A673 (cell line): ENCODE results near the gene TRAF3IP3.

Experiments used
- EZH2 ChIP-seq: fragments of 200-600 bp; sonication (generic); IDR thresholded peaks from 2 replicates; pipeline ENCODE4 v1.6.1; 2017; ENCODE audit warnings: borderline replicate concordance, low read depth, mild to moderate bottlenecking, mixed read lengths, antibody characterized with exemption, low read length; ENCODE audit not compliant: poor library complexity, severe bottlenecking
- TF ChIP-seq, protein P1 (sequence below): fragments of 300-800, 200-600 bp; sonication (generic); conservative IDR thresholded peaks from 2 replicates; pipeline ENCODE4 v1.5.1; 2017; ENCODE audit warnings: low read depth, mild to moderate bottlenecking, antibody characterized with exemption, low read length, moderate library complexity, mixed read lengths

DNA sequence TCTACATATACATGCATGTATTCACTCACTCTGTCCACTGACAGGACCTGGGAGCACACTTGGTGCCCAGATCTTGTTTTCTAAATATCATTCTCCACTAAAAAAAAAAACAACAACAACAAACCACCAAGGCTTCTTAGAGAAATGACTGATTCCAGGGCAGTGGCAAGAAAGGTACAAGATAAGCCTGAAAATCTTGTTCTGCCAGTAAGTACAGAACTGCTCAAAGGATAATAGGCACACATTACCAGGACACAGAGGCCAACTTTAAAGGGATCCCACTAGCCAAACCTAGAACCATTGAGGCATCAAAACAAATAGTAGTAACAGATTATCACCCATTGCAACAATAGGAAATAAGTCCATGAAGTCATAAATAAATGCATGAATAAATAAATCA is 40.5 kb upstream of the TRAF3IP3 start:
- TF ChIP-seq, protein P1, sequence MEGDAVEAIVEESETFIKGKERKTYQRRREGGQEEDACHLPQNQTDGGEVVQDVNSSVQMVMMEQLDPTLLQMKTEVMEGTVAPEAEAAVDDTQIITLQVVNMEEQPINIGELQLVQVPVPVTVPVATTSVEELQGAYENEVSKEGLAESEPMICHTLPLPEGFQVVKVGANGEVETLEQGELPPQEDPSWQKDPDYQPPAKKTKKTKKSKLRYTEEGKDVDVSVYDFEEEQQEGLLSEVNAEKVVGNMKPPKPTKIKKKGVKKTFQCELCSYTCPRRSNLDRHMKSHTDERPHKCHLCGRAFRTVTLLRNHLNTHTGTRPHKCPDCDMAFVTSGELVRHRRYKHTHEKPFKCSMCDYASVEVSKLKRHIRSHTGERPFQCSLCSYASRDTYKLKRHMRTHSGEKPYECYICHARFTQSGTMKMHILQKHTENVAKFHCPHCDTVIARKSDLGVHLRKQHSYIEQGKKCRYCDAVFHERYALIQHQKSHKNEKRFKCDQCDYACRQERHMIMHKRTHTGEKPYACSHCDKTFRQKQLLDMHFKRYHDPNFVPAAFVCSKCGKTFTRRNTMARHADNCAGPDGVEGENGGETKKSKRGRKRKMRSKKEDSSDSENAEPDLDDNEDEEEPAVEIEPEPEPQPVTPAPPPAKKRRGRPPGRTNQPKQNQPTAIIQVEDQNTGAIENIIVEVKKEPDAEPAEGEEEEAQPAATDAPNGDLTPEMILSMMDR: no peak
- no peak for TF ChIP-seq EZH2
